Measurements from ENCODE around the gene HES2. TPM values are rescaled to one million over a fixed set of nuclear protein-coding genes. Genes with fewer than 3 reads are reported as not detected.
"Not testable (repeated sequence)": the region's sequence is repeated elsewhere in the genome, so short reads cannot be mapped to it uniquely, and the experiment has no call there.

HES2 gene
- total RNA-seq, 2 donors from 2014 or later, result not detected

- H3K4me3 Mint-ChIP-seq, result peak overlapping the region; percentile 75
- H3K9me3 Mint-ChIP-seq, result no peaks in the 10 kb centered on the region
- no peak for DNase-seq (ENCODE audit: low spot score)
- peaks cover 5% of the 10 kb centered on the region for H3K36me3 Mint-ChIP-seq
- H3K27ac Mint-ChIP-seq, result peak overlapping the region; percentile 94 to 98
- ATAC-seq, result no peak
- peaks cover 29 to 35% of the 10 kb centered on the region in 2 donors for H3K4me1 Mint-ChIP-seq (ENCODE audit: low read depth in 2 of 2)
- peaks cover 3 to 11% of the 10 kb centered on the region in 2 donors for H3K27me3 Mint-ChIP-seq
These were observed 41.4 kb upstream of the HES2 start for GRCh38 chr1:6461051-6461530.

DNA sequence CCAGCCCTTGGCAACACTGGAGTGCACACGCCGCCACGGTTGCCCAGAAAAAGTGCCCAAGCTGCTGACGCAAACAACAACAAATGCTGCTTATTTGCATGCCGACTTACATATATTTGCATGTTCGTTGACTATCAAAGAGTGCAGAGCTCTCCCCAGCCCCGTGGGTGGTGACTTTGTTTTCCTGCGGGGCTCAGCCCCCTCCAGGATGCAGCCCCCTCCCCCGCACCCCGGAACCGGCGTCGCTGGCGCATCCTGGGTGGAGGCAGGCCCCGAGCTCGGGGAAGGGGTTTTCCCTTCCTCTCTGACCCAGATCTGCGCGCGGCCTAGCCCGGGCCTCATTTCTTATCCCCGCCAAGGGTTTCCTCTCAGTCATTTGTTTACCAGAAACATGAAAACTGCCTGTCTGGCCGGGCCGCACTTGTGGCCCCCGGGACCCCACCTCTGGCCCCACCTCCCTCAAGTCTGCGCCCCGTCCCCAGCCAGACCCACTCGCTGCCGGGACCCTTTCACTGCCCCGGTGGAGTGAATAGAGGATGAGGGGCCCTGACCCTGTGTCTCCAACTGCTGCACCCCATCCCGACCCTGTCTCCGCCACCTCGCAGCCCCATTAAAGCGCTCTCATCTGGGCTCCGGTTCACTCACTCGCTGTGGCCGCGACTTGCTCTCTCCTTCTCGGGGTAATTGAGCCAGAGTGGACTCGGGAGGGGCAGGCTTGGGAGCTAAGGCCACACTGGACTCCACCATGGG, 40.8 kb upstream of the HES2 start:
- H3K36me3 Mint-ChIP-seq, result peaks cover 5% of the 10 kb centered on the region
- peaks cover 29 to 37% of the 10 kb centered on the region in 2 donors for H3K4me1 Mint-ChIP-seq (ENCODE audit: low read depth in 2 of 2)
- peak overlapping the region; percentile 75 for H3K4me3 Mint-ChIP-seq
- DNase-seq (ENCODE audit: low spot score) (peak; percentile 89), ATAC-seq (peak; percentile 92 to 93)
- no peaks in the 10 kb centered on the region for H3K9me3 Mint-ChIP-seq
- peaks cover 3 to 11% of the 10 kb centered on the region in 2 donors for H3K27me3 Mint-ChIP-seq
- peak overlapping the region; percentile 94 to 98 for H3K27ac Mint-ChIP-seq

DNA sequence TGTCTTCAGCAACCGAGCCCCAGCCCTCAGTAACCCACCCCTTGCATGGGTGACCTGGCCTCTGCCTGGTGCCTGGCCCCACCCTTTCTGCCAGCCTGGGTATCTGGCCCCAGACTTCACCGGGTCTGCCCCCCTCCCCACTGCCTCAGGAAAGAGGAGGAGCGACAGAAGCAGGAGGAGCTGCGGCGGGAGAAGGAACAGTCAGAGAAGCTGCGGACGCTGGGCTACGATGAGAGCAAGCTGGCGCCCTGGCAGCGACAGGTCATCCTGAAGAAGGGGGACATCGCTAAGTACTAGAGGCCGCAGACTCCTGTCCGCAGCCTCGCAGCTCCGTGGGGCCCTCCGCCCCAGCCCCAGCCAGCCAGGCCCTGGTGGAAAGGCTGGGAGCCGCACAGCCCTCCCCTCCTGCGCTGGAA, 40.1 kb upstream of the HES2 start:
- H3K36me3 Mint-ChIP-seq, result peaks cover 5% of the 10 kb centered on the region
- no peak for DNase-seq (ENCODE audit: low spot score)
- H3K27ac Mint-ChIP-seq, result peak overlapping the region; percentile 94 to 98
- peaks cover 3 to 11% of the 10 kb centered on the region in 2 donors for H3K27me3 Mint-ChIP-seq
- peak overlapping the region; percentile 75 for H3K4me3 Mint-ChIP-seq
- no peaks in the 10 kb centered on the region for H3K9me3 Mint-ChIP-seq
- H3K4me1 Mint-ChIP-seq (ENCODE audit: low read depth in 2 of 2), result peaks cover 29 to 37% of the 10 kb centered on the region in 2 donors
- ATAC-seq, result peak; percentile 48 to 58

GRCh38 chr1:6456800-6457466, 37.2 kb upstream of the HES2 start:
- Mint-ChIP-seq H3K4me1 (ENCODE audit: low read depth in 2 of 2) (peaks cover 16 to 26% of the 10 kb centered on the region in 2 donors), H3K27ac (peak overlapping the region in 1 of 2 donors; percentile 33), H3K27me3 (peaks cover 12 to 16% of the 10 kb centered on the region in 2 donors), H3K4me3 (no peak overlapping the region), H3K9me3 (no peaks in the 10 kb centered on the region), H3K36me3 (no peaks in the 10 kb centered on the region)
- no peak for DNase-seq (ENCODE audit: low spot score)
- no peak for ATAC-seq

GRCh38 chr1:6455752-6456520, 36.2 kb upstream of the HES2 start:
- ATAC-seq; H3K36me3 Mint-ChIP-seq; DNase-seq (ENCODE audit: low spot score); H3K4me3 Mint-ChIP-seq; H3K27ac Mint-ChIP-seq; H3K9me3 Mint-ChIP-seq: not testable (repeated sequence)
- peaks cover 12 to 17% of the 10 kb centered on the region in 2 donors for H3K27me3 Mint-ChIP-seq
- peaks cover 14 to 24% of the 10 kb centered on the region in 2 donors for H3K4me1 Mint-ChIP-seq (ENCODE audit: low read depth in 2 of 2)

DNA sequence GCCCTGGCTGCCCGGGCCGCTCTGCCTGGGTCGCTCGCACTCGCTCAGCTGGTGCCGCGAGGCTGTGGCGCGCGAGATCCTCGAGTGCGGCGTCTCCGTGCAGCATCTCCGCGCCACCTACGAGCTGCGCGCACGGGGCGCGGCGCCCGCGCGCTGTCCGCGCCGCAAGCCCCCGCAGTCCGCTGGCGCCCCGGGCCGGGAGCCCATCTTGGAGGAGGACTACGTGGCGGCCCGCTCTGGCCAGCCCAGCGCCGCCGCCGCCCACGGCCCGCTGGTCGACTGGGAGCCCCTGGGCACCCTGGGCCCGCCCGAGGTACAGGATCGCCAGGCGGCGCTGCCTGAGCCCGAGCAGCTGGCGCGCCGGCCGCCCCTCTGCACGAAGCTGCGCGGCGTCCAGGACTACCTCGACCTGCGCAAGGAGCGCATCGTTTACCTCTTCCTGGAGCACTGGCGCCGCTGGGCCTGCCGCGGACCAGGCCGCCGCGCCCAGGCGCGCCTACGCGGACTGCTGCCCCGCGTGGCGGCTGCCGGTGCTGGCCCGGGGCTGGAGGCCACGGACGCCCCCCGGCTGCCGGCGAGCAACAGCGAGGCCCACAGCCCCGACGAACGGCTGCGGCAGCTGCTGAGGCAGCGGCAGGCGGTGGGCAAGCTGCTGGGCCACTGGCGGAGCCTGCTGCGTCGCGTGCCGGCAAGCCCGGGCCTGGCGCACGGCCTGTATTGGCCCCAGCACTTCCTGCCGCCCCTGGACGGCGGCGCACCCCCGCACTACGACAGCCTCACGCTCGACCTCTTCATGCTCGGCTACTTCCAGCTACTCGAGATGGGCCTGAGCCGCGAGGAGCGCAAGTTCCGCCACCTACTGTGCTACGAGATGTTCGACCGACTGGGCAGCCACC, 35.4 kb upstream of the HES2 start:
- ATAC-seq (peak; percentile 39 to 56), DNase-seq (ENCODE audit: low spot score) (no peak)
- Mint-ChIP-seq H3K27ac (no peak overlapping the region), H3K9me3 (no peaks in the 10 kb centered on the region), H3K27me3 (peaks cover 17 to 23% of the 10 kb centered on the region in 2 donors), H3K4me3 (no peak overlapping the region), H3K36me3 (no peaks in the 10 kb centered on the region), H3K4me1 (ENCODE audit: low read depth in 2 of 2) (peaks cover 6 to 15% of the 10 kb centered on the region in 2 donors)

- H3K27ac Mint-ChIP-seq; H3K36me3 Mint-ChIP-seq; H3K9me3 Mint-ChIP-seq; DNase-seq (ENCODE audit: low spot score); ATAC-seq: not testable (repeated sequence)
- Mint-ChIP-seq H3K4me1 (ENCODE audit: low read depth in 2 of 2) (peaks cover under 1 to 15% of the 10 kb centered on the region in 2 donors), H3K27me3 (peaks cover 24 to 29% of the 10 kb centered on the region in 2 donors), H3K4me3 (peak overlapping the region; percentile 13)
These were observed 34.5 kb upstream of the HES2 start for GRCh38 chr1:6453895-6454855.

- Mint-ChIP-seq H3K4me3 (no peak overlapping the region), H3K27me3 (peaks cover 24 to 26% of the 10 kb centered on the region in 2 donors), H3K4me1 (ENCODE audit: low read depth in 2 of 2) (peaks cover 0 to 17% of the 10 kb centered on the region in 2 donors), H3K9me3 (no peaks in the 10 kb centered on the region), H3K27ac (no peak overlapping the region), H3K36me3 (no peaks in the 10 kb centered on the region)
- ATAC-seq (no peak), DNase-seq (ENCODE audit: low spot score) (no peak)
These were observed 31.2 kb upstream of the HES2 start for GRCh38 chr1:6450943-6451373.

DNA sequence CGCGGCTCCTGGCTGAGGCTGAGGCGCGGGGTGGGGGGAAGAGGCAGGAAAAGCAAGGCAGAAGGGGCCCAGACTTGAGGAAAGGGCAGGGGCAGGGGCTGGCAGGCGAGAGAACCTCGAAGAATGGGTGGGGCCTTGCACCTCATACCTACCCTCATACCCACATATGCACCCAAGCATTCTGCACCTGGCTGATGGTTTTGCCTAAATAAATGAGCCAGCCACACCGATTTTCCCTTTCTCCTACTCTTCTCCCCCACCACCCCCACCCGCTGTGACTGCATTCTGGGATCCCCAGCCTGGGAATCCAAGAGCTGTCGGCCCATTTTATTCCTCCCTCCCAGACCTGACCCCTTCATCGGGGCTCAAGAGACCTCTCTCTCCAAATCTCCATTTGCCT, 30.8 kb upstream of the HES2 start:
- not testable (repeated sequence) for H3K4me3 Mint-ChIP-seq; H3K9me3 Mint-ChIP-seq; DNase-seq (ENCODE audit: low spot score); H3K36me3 Mint-ChIP-seq; ATAC-seq; H3K27ac Mint-ChIP-seq
- peaks cover 24 to 26% of the 10 kb centered on the region in 2 donors for H3K27me3 Mint-ChIP-seq
- peaks cover 0 to 15% of the 10 kb centered on the region in 2 donors for H3K4me1 Mint-ChIP-seq (ENCODE audit: low read depth in 2 of 2)

- DNase-seq (ENCODE audit: low spot score) (no peak), ATAC-seq (no peak)
- H3K4me3 Mint-ChIP-seq, result no peak overlapping the region
- peaks cover 25 to 27% of the 10 kb centered on the region in 2 donors for H3K27me3 Mint-ChIP-seq
- peaks cover 0 to 16% of the 10 kb centered on the region in 2 donors for H3K4me1 Mint-ChIP-seq (ENCODE audit: low read depth in 2 of 2)
- no peak overlapping the region for H3K27ac Mint-ChIP-seq
- H3K36me3 Mint-ChIP-seq, result no peaks in the 10 kb centered on the region
- no peaks in the 10 kb centered on the region for H3K9me3 Mint-ChIP-seq
These were observed 30.3 kb upstream of the HES2 start for GRCh38 chr1:6450005-6450450.

- peak; percentile 10 to 57 for ATAC-seq
- H3K4me3 Mint-ChIP-seq, result peak overlapping the region; percentile 22
- peaks cover 30 to 32% of the 10 kb centered on the region in 2 donors for H3K27me3 Mint-ChIP-seq
- peaks cover 0 to 19% of the 10 kb centered on the region in 2 donors for H3K4me1 Mint-ChIP-seq (ENCODE audit: low read depth in 2 of 2)
- no peak overlapping the region for H3K27ac Mint-ChIP-seq
- DNase-seq (ENCODE audit: low spot score), result no peak
- H3K36me3 Mint-ChIP-seq, result no peaks in the 10 kb centered on the region
- no peaks in the 10 kb centered on the region for H3K9me3 Mint-ChIP-seq
These were observed 29.3 kb upstream of the HES2 start for GRCh38 chr1:6448749-6449631.
